Coronary artery (tissue), 2 donors: Measurements from ENCODE around the gene CCDC9.

Experiments used
- DNase-seq: peaks from one replicate; pipeline ENCODE4 v3.0.0-alpha.2; 2017; ENCODE audit warnings: low spot score
- H3K27ac ChIP-seq, 2 donors: fragments of 200-600 bp; sonication (generic); one replicate each; pipeline ENCODE4 v1.5.1; 2016 to 2019
- H3K4me3 ChIP-seq: fragments of 200-600 bp; sonication (generic); 2 replicates; pipeline ENCODE4 v1.5.1; 2016; ENCODE audit warnings: mild to moderate bottlenecking, moderate library complexity
- TF ChIP-seq, protein P1 (sequence below): fragments of 200-600 bp; sonication (generic); IDR thresholded peaks from one replicate; pipeline ENCODE4 v1.5.1; 2019; ENCODE audit warnings: antibody characterized with exemption

Gene CCDC9

DNA sequence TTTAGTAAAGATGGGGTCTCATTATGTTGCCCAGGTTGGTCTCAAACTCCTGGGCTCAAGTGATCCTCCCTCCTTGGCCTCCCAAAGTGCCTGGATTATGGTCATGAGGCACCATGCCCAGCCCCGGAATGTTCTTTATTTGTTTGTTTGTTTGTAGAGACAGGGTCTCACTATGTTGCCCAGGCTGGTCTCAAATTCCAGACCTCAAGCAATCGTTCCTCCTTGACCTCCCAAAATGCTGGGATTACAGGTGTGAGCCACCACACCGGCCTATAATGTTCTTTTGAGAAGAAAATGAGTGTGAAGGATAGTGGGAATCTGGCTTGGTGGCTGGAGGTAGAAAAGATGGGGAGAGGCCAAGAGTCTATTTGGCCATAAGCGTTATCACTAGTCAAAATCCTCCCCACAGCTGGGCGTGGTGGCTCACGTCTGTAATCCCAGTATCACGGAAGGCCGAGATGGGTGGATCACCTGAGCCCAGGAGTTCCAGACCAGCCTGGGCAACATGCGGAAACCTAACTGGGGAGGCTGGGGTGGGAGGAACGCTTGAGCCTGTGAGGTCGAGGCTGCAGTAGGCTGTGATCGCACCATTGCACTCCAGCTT is 20.2 kb upstream of the CCDC9 start:
- Histone ChIP-seq H3K4me3 (no peak overlapping the region), H3K27ac (no peak overlapping the region)
- no peak for DNase-seq
- TF ChIP-seq, protein P1, sequence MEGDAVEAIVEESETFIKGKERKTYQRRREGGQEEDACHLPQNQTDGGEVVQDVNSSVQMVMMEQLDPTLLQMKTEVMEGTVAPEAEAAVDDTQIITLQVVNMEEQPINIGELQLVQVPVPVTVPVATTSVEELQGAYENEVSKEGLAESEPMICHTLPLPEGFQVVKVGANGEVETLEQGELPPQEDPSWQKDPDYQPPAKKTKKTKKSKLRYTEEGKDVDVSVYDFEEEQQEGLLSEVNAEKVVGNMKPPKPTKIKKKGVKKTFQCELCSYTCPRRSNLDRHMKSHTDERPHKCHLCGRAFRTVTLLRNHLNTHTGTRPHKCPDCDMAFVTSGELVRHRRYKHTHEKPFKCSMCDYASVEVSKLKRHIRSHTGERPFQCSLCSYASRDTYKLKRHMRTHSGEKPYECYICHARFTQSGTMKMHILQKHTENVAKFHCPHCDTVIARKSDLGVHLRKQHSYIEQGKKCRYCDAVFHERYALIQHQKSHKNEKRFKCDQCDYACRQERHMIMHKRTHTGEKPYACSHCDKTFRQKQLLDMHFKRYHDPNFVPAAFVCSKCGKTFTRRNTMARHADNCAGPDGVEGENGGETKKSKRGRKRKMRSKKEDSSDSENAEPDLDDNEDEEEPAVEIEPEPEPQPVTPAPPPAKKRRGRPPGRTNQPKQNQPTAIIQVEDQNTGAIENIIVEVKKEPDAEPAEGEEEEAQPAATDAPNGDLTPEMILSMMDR, result no peak

DNA sequence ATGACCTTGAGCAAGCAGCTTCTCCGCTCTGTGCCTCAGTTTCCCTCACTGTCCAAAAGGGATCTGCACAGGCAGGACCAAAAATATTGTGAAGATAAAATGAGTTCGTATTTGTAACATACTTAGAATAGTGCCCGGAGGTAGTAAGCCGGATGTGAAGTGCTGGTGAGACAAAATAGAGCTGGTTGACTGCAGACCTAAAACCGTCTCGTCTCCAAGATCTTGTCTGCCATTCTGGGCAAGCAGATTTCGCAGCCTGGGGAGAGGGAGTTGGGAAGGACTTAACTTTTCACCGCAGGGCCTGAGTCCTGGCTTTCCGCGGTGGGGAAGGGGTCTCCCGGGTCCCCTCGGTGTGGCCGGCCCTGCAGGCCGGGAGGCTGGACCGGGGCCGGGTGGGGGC is 17.2 kb upstream of the CCDC9 start:
- Histone ChIP-seq H3K27ac (peak overlapping the region in 1 of 2 donors; percentile 41), H3K4me3 (peak overlapping the region; percentile 64)
- TF ChIP-seq, protein P1, result no peak
- DNase-seq, result no peak

DNA sequence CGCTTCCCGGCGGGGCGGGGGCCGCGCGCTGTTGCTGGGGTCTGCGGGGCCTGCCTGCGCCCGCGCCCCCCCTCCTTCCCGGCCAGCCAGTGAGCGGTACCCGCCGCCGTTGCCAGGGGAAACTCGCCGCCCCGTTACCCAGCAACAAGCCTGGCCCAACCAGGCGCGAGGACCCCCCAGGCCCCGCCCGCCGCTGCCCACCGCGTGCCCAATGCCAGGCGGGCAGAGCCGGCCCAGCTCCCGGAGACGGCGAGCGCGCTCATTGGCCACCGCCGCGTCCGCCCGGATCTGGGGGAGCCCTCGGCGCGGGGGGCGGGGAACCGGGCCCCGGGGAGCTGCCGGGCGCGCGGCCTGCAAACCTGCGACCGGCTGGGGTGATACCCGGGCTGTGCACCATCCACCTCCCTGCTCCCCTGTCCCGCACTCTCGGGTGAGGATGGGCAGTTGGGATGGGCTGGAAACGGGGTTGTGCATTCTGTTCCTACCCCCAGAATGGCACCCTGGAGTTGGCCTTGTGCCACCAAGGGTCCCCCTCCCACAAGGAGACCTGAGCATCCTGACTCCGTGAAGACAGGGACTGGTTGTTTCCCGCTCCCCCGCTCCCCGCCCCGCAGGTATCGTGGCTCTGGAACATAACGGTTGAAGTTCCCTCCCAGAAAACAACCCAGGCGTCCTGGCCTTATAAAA is 16.6 kb upstream of the CCDC9 start:
- Histone ChIP-seq H3K27ac (peak overlapping the region in 1 of 2 donors; percentile 41), H3K4me3 (peak overlapping the region; percentile 64)
- DNase-seq, result no peak
- TF ChIP-seq, protein P1, result no peak

DNA sequence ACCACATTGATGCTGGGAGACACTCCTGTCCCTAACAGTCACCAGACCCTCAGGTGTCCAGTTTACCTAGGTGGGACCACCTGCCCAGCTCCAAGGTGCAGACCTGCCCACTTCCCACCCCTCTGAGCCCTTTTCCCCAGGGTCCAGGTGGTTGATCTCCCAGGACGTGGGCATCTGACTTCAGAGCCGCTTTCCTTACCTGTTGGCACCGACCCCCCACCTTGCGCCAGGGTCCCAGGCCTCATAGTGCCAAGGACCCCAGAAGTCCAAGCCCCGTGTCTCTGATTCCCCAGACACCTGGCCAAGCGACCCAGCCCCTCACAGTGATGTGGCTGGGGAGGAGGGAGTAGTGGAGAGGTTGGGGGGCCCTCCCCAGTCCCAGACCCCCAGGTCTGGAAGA is 15.8 kb upstream of the CCDC9 start:
- Histone ChIP-seq H3K27ac (no peak overlapping the region), H3K4me3 (peak overlapping the region; percentile 54)
- no peak for DNase-seq
- TF ChIP-seq, protein P1, result no peak

DNA sequence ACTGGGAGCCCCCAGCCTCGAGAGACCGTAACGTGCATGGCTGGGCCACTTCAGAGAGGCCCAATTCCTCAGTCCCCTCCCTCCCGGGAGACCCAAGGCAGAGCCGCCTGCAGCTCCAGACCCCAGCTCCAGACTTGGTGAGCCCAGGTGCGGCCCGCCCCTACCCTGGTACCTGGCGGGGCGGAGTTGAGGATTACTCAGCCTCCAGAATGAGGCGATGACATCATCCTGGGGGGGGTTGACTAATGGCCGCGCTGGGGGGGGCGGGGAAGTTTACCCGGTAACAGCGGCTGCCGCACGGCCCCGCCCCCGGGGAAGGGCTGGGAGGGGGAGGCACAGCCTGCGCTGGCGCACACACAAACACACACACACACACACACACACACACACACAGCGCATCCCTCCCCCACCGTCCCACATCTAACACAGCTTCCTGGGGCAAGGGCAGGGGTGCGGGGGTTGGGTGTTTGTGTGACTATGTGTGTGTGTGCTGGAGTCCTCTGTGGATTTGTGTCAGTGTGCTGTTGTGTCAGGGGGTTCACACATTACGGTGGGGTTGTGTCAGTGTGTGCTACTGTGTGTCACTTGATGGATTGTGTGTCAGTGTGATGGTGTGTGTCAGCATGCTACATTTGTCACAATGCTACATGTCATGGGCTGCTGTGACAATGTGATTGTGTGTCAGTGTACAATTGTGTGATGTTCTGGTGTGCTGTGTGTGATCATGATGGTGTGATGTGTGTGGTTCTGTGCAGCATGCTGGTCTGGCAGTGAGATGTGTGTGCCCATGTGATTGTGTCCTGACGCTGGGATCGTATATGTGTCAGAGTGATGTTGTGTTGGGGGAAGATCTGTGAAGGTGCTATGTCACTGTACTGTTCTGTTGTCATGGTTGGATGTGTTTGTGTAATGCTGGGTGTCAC is 15.1 kb upstream of the CCDC9 start:
- DNase-seq, result no peak
- H3K27ac ChIP-seq, result no peak overlapping the region
- H3K4me3 ChIP-seq, result peak overlapping the region; percentile 54
- TF ChIP-seq, protein P1, result no peak

DNA sequence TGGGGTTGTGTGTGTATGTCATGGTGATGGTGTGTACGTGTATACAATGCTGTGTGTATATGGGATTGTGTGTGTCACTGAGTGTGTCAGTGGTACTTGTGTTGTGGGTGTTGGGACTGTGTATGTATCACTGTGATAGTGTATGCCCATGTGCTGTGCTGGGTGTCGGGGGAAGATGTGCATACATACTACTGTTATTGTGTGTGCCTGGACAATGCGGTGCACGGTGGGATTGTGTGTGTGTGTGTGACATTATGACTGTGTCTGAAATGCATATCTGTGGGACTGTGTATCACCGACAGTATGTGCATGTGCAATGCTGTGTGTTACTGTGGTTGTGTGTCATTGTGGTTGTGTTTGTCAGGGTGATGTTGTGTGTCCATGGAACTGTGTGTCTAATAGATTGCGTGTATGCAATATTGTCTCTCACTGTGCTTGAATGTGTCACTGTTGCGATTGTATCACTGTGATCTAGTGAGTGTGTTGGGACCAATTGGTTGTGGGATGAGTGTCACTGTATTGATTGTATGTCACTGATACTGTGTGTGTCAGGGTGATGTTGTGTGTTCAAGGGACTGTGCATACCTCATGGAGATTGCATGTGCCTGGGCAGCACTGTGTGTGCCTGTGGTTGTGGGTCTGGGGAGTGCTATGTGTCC is 14.3 kb upstream of the CCDC9 start:
- TF ChIP-seq, protein P1, result no peak
- H3K27ac ChIP-seq, result peak overlapping the region in 1 of 2 donors; percentile 83
- DNase-seq, result no peak
- H3K4me3 ChIP-seq, result no peak overlapping the region
